ENCODE measurements around the gene RETREG2. TPM values are rescaled to one million over a fixed set of nuclear protein-coding genes. Genes with fewer than 3 reads are reported as not detected.

Gene RETREG2
- total and polyA plus RNA-seq, 2 experiments from 2014 or later: 13.2 to 41.8 TPM

- Histone ChIP-seq H4K20me1 (replicated peaks; ENCODE audit: insufficient read depth) (no peaks in the 10 kb centered on the region; the same call in 1 of the 2 replicates), H3K36me3 (ENCODE audit: insufficient read depth) (no peaks in the 10 kb centered on the region), H3K4me1 (ENCODE audit: insufficient read depth) (peaks cover 10% of the 10 kb centered on the region), H3K27me3 (ENCODE audit: insufficient read depth) (no peaks in the 10 kb centered on the region), H3K79me2 (replicated peaks; ENCODE audit: insufficient read depth) (peaks cover 4% of the 10 kb centered on the region), H3K4me2 (no peak overlapping the region), H3F3A (replicated peaks; ENCODE audit: low read depth) (peaks cover 20% of the 10 kb centered on the region), H2AFZ (no peak overlapping the region), H3K9me2 (ENCODE audit: insufficient read depth) (no peaks in the 10 kb centered on the region), H3K27ac (ENCODE audit: low read depth) (no peak overlapping the region), H3K4me3 (no peak overlapping the region)
- no peak for ATAC-seq
- H3K9me3 Mint-ChIP-seq: no peaks in the 10 kb centered on the region; the same call in 2 of the 3 replicates
- DNase-seq (ENCODE audit: low spot score): no peak
- TF ChIP-seq, protein P1, sequence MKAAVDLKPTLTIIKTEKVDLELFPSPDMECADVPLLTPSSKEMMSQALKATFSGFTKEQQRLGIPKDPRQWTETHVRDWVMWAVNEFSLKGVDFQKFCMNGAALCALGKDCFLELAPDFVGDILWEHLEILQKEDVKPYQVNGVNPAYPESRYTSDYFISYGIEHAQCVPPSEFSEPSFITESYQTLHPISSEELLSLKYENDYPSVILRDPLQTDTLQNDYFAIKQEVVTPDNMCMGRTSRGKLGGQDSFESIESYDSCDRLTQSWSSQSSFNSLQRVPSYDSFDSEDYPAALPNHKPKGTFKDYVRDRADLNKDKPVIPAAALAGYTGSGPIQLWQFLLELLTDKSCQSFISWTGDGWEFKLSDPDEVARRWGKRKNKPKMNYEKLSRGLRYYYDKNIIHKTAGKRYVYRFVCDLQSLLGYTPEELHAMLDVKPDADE (IDR thresholded peaks at IDR 0.05): no peak
- TF ChIP-seq ZNF114 (CRISPR knock-in tag; IDR thresholded peaks at IDR 0.05) (no peak), POLR2AphosphoS5 (IDR thresholded peaks at IDR 0.05; ENCODE audit: low read depth) (no peak), ZNF331 (CRISPR knock-in tag; IDR thresholded peaks at IDR 0.05; ENCODE audit: low read depth) (no peak), EZH2phosphoT487 (IDR thresholded peaks at IDR 0.05; ENCODE audit: unreplicated experiment) (no peak), NANOG (IDR thresholded peaks at IDR 0.05; ENCODE audit: borderline replicate concordance) (no peak), CREB1 (CRISPR knock-in tag; IDR thresholded peaks at IDR 0.05; ENCODE audit: low read depth) (no peak), JUNB (IDR thresholded peaks at IDR 0.05; ENCODE audit: unreplicated experiment) (no peak), STAT1 (IDR thresholded peaks at IDR 0.05; ENCODE audit: unreplicated experiment) (no peak), EZH2 (IDR thresholded peaks at IDR 0.05; ENCODE audit: low read depth, unreplicated experiment) (no peak), ZNF462 (CRISPR knock-in tag; IDR thresholded peaks at IDR 0.05) (no peak)
- TF ChIP-seq, protein P2, sequence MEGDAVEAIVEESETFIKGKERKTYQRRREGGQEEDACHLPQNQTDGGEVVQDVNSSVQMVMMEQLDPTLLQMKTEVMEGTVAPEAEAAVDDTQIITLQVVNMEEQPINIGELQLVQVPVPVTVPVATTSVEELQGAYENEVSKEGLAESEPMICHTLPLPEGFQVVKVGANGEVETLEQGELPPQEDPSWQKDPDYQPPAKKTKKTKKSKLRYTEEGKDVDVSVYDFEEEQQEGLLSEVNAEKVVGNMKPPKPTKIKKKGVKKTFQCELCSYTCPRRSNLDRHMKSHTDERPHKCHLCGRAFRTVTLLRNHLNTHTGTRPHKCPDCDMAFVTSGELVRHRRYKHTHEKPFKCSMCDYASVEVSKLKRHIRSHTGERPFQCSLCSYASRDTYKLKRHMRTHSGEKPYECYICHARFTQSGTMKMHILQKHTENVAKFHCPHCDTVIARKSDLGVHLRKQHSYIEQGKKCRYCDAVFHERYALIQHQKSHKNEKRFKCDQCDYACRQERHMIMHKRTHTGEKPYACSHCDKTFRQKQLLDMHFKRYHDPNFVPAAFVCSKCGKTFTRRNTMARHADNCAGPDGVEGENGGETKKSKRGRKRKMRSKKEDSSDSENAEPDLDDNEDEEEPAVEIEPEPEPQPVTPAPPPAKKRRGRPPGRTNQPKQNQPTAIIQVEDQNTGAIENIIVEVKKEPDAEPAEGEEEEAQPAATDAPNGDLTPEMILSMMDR (conservative IDR thresholded peaks at IDR 0.05; ENCODE audit: low read depth in 2 of 2): no peak
- no peak overlapping the region for H3K4me3 Mint-ChIP-seq
- peaks cover 17% of the 10 kb centered on the region for H3K27me3 Mint-ChIP-seq (ENCODE audit: insufficient read depth, low read depth, poor library complexity)
- H3K36me3 Mint-ChIP-seq (ENCODE audit: low read depth): peaks cover 22% of the 10 kb centered on the region
- H3K27ac Mint-ChIP-seq: no peak overlapping the region
- peaks cover 17% of the 10 kb centered on the region for H3K4me1 Mint-ChIP-seq
Observed at GRCh38 chr2:219174146-219174545, 3.9 kb upstream of the RETREG2 start.

All from GM23338 (cell line).